ENCODE results near the gene ALDH3A1. TPM values are rescaled to one million over a fixed set of nuclear protein-coding genes. Genes with fewer than 3 reads are reported as not detected.

The ALDH3A1 gene
- total RNA-seq, 1 donor from 2014 or later: 24.2 TPM

DNA sequence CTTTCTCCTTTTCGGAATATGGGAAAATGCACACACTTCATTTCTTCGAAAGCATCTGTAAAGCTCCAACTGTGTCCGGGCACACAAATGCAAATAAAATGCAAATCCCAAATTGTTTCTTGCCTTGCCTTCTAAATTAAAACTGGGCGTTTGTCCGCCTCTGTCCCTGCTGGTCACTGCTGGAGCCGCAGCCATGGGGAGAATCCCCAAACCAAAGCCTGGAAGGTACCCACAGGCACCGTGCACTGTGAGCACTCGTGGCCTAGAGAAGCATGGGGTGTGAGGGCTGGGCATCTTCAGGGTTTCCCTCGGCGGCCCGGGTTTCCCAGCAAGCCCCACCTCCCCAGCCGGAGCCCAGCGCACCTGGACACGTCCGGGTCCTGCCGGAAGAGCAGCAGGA, 34.6 kb downstream of the ALDH3A1 start:
- H3K27me3 ChIP-seq (ENCODE audit: control insufficient read depth, insufficient read depth, low read length): no peaks in the 10 kb centered on the region
- H3K4me3 ChIP-seq (ENCODE audit: low read depth, low read length): no peak overlapping the region
- DNase-seq (ENCODE audit: low read depth): no peak
- FAIRE-seq: no peak
- TF ChIP-seq, protein P1, sequence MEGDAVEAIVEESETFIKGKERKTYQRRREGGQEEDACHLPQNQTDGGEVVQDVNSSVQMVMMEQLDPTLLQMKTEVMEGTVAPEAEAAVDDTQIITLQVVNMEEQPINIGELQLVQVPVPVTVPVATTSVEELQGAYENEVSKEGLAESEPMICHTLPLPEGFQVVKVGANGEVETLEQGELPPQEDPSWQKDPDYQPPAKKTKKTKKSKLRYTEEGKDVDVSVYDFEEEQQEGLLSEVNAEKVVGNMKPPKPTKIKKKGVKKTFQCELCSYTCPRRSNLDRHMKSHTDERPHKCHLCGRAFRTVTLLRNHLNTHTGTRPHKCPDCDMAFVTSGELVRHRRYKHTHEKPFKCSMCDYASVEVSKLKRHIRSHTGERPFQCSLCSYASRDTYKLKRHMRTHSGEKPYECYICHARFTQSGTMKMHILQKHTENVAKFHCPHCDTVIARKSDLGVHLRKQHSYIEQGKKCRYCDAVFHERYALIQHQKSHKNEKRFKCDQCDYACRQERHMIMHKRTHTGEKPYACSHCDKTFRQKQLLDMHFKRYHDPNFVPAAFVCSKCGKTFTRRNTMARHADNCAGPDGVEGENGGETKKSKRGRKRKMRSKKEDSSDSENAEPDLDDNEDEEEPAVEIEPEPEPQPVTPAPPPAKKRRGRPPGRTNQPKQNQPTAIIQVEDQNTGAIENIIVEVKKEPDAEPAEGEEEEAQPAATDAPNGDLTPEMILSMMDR (IDR thresholded peaks at IDR 0.05; ENCODE audit: insufficient read depth, low read length, severe bottlenecking): no peak
- H3K36me3 ChIP-seq (ENCODE audit: control insufficient read depth, insufficient read depth, low read length): peaks cover 2% of the 10 kb centered on the region

DNA sequence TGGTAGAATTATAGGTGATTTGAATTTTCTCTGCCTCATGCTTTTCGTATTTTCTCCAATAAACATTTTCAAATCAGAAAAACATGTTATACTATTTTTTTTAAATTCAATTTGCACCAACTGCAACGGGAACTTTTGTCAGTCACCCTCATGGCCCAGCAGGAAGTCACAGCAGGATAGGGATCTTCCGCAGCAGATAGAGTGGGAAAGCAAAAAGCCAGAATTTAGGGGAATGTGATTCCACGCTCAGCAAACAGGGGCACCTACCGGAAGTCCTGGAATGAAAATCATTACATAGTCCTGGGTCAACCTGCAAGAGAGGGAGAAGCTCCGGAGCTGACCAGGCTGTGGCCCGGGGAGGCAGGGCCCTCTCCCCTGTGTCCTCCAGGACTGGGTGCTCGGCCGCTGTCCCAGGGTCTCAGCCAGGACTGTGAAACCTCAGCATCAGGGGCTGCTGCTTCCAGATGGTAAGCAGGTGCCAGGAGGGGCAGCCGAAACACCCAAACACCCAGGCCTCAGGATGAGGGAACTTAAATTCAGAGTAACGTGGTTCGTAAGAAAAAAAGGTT, 35.6 kb downstream of the ALDH3A1 start:
- DNase-seq (ENCODE audit: low read depth) (no peak), FAIRE-seq (no peak)
- H3K27me3 ChIP-seq (ENCODE audit: control insufficient read depth, insufficient read depth, low read length): no peaks in the 10 kb centered on the region
- peaks cover 2% of the 10 kb centered on the region for H3K36me3 ChIP-seq (ENCODE audit: control insufficient read depth, insufficient read depth, low read length)
- no peak overlapping the region for H3K4me3 ChIP-seq (ENCODE audit: low read depth, low read length)
- TF ChIP-seq, protein P1 (IDR thresholded peaks at IDR 0.05; ENCODE audit: insufficient read depth, low read length, severe bottlenecking): no peak

GRCh38 chr17:19709841-19710240, 38.3 kb downstream of the ALDH3A1 start:
- Histone ChIP-seq H3K4me3 (ENCODE audit: low read depth, low read length) (no peak overlapping the region), H3K36me3 (ENCODE audit: control insufficient read depth, insufficient read depth, low read length) (peaks cover 2% of the 10 kb centered on the region), H3K27me3 (ENCODE audit: control insufficient read depth, insufficient read depth, low read length) (no peaks in the 10 kb centered on the region)
- DNase-seq (ENCODE audit: low read depth): no peak
- FAIRE-seq: no peak
- TF ChIP-seq, protein P1 (IDR thresholded peaks at IDR 0.05; ENCODE audit: insufficient read depth, low read length, severe bottlenecking): no peak

DNA sequence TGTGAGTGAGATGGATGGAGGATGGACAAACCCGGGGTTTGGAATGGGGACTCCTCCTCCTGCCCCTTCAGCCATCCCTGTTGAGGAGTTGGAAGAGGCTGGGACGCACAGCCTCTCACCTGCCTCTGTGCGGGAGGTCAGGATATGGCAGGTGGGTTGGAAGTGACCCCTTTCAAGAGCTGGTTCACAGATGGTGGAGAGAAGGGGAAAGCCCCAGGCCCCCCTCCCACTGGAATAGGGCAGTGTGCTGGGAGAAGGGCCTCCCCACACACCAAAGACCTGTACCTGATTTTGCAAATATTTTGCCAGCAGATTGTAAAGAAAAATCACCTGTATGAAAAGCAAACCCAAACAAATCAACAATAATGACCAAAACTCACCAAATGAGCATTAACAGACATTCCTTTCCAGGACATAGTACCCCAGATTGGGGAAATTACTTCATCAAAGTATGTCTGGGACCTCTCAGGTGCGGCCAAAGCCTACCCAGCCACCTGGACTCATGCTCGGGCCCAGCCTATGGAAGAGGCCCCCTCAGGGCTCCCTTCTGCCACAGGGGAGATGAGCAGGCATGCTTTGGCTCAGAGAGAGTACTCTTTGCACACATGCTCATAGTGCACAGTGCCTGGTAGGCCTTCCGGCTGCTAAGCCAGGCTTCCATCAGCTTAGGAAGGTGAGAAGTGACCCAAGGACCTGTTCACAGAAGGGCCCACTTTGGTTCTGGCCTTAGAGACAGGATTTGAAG, 39.5 kb downstream of the ALDH3A1 start:
- Histone ChIP-seq H3K27me3 (ENCODE audit: control insufficient read depth, insufficient read depth, low read length) (no peaks in the 10 kb centered on the region), H3K36me3 (ENCODE audit: control insufficient read depth, insufficient read depth, low read length) (peaks cover 2% of the 10 kb centered on the region), H3K4me3 (ENCODE audit: low read depth, low read length) (no peak overlapping the region)
- no peak for FAIRE-seq
- no peak for DNase-seq (ENCODE audit: low read depth)
- TF ChIP-seq, protein P1 (IDR thresholded peaks at IDR 0.05; ENCODE audit: insufficient read depth, low read length, severe bottlenecking): no peak

GRCh38 chr17:19707728-19708221, 40.3 kb downstream of the ALDH3A1 start:
- Histone ChIP-seq H3K27me3 (ENCODE audit: control insufficient read depth, insufficient read depth, low read length) (no peaks in the 10 kb centered on the region), H3K4me3 (ENCODE audit: low read depth, low read length) (no peak overlapping the region), H3K36me3 (ENCODE audit: control insufficient read depth, insufficient read depth, low read length) (peaks cover 2% of the 10 kb centered on the region)
- FAIRE-seq: no peak
- DNase-seq (ENCODE audit: low read depth): no peak
- TF ChIP-seq, protein P1 (IDR thresholded peaks at IDR 0.05; ENCODE audit: insufficient read depth, low read length, severe bottlenecking): no peak
